NB4 (cell line): ENCODE measurements around the gene IRAK1BP1.
"Not testable (repeated sequence)": the region's sequence is repeated elsewhere in the genome, so short reads cannot be mapped to it uniquely, and the experiment has no call there.

Experiments used
- DNase-seq: peaks from one replicate; pipeline ENCODE4 v3.0.0; 2010; ENCODE audit warnings: low read depth
- H3K4me3 ChIP-seq: one replicate; pipeline ENCODE4 v1.5.1; 2011; ENCODE audit warnings: mild to moderate bottlenecking, low read depth, low read length, moderate library complexity
- MYC ChIP-seq: IDR thresholded peaks from 2 replicates; pipeline ENCODE4 v1.6.1; 2011; ENCODE audit warnings: low read depth, low read length
- POLR2A ChIP-seq: IDR thresholded peaks from 2 replicates; pipeline ENCODE4 v1.6.1; 2011; ENCODE audit warnings: mild to moderate bottlenecking; ENCODE audit not compliant: insufficient read length; ENCODE audit errors: extremely low read depth
- TF ChIP-seq, protein P1 (sequence below): IDR thresholded peaks from 2 replicates; pipeline ENCODE4 v1.6.1; 2011; ENCODE audit warnings: low read depth, low read length
- TF ChIP-seq, protein P2 (sequence below): IDR thresholded peaks from one replicate; pipeline ENCODE4 v1.5.1; 2012; ENCODE audit warnings: low read depth, low read length

The IRAK1BP1 gene

DNA sequence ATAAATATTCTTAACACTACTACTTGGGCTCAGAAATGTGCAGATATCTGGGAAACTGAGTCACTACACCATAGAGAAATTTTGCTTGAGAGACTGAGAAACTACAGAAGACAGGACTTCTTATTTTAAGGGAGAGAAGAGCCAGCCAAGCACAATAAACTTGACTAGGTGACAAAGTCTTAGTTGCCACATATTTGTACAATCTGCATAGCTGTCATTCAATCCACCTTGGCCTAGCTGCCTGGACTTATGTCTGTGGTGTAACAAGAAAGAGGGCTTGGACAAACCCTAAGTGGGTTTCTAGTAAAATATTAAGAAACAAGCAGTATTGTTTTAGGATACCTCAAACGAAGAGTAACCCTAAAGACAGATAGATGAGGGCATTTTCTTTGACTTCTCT, 21.8 kb upstream of the IRAK1BP1 start:
- no peak for TF ChIP-seq MYC
- TF ChIP-seq, protein P1, sequence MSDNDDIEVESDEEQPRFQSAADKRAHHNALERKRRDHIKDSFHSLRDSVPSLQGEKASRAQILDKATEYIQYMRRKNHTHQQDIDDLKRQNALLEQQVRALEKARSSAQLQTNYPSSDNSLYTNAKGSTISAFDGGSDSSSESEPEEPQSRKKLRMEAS = no peak
- TF ChIP-seq POLR2A = no peak
- TF ChIP-seq, protein P2, sequence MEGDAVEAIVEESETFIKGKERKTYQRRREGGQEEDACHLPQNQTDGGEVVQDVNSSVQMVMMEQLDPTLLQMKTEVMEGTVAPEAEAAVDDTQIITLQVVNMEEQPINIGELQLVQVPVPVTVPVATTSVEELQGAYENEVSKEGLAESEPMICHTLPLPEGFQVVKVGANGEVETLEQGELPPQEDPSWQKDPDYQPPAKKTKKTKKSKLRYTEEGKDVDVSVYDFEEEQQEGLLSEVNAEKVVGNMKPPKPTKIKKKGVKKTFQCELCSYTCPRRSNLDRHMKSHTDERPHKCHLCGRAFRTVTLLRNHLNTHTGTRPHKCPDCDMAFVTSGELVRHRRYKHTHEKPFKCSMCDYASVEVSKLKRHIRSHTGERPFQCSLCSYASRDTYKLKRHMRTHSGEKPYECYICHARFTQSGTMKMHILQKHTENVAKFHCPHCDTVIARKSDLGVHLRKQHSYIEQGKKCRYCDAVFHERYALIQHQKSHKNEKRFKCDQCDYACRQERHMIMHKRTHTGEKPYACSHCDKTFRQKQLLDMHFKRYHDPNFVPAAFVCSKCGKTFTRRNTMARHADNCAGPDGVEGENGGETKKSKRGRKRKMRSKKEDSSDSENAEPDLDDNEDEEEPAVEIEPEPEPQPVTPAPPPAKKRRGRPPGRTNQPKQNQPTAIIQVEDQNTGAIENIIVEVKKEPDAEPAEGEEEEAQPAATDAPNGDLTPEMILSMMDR = no peak
- no peak overlapping the region for H3K4me3 ChIP-seq
- DNase-seq = no peak

DNA sequence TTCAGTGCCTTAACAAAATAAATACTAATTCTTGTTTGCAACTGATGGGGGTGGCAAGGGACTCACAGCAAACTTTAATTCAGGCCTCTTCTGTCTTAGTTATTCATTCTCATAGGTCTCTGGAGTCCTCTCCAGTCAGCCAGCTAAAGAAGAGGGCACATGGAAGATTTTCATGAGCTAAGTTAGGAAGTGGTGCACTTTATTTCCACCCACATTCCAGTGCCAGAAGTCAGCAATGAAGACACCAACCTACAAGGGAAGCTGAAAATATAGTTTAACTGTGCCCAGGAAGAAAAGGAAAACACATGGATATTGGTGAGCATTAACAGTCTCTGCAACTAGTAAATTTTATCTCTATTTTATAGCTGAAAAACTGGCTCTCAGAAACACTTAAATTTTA, 16.7 kb upstream of the IRAK1BP1 start:
- TF ChIP-seq, protein P2 = no peak
- TF ChIP-seq POLR2A = no peak
- TF ChIP-seq MYC = no peak
- TF ChIP-seq, protein P1 = no peak
- no peak for DNase-seq
- no peak overlapping the region for H3K4me3 ChIP-seq

DNA sequence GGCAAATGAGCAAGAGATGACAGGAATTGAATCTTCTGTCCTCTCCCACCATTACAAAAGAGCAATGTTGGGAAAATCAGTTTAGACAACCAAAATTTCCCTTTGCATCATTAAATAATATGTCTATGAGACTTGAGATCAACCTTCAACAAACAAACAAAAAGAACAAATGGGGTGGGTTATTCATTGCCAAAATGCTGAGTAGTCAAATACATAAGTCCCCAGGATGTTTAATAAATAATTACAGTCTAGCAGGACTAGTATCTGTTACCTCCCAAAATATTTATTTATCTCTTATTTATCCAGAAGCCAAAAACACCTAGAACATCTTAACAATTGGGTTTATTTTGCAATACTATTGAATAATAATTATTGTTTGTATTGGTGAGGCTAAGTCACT, 16.2 kb upstream of the IRAK1BP1 start:
- DNase-seq = no peak
- H3K4me3 ChIP-seq = no peak overlapping the region
- TF ChIP-seq MYC (no peak), POLR2A (no peak)
- TF ChIP-seq, protein P1 = no peak
- TF ChIP-seq, protein P2 = no peak

DNA sequence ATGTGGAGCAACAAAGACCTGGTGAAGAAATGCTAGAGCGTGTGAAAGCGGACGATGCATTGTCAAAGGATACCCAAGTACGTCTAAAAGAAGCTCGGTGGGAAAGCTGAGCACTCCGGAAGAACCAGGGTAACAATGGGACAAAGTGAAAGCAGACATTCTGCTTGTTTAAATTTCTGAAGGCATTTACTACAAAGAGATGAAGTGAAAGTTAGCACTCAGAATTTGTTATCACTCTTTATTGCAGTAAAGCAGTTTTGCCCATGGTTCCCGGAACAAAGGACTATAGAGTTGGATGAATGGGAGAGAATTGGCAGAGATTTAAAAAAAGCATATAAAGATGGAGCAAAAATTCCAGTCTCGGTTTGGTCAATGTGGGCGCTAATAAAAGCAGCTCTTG, 12.8 kb upstream of the IRAK1BP1 start:
- H3K4me3 ChIP-seq = no peak overlapping the region
- no peak for DNase-seq
- TF ChIP-seq, protein P2 = no peak
- TF ChIP-seq MYC (no peak), POLR2A (no peak)
- TF ChIP-seq, protein P1 = no peak

DNA sequence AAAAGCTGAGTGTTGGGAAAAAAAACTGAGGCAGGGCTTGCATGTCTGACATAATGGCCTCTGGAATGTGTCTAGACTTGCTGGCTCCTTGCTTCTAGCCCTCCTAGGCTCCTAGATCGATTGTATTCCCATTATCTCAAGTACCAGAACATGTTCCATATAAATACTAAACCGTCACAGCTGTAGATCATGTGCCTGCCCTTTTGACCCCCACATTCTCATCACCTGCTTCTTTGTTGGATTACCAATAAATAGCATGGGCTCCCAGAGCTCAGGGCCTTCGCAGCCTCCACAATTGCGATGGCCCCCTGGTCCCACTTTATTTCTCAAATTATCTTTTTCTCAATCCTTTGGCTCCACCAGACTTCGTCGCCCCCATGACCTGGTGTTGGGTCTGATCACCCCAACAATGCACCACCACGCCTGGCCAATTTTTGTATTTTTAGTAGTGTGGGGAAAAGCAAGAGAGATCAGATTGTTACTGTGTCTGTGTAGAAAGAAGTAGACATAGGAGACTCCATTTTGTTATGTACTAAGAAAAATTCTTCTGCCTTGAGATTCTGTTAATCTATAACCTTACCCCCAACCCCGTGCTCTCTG, 8.9 kb upstream of the IRAK1BP1 start:
- H3K4me3 ChIP-seq, DNase-seq: not testable (repeated sequence)

DNA sequence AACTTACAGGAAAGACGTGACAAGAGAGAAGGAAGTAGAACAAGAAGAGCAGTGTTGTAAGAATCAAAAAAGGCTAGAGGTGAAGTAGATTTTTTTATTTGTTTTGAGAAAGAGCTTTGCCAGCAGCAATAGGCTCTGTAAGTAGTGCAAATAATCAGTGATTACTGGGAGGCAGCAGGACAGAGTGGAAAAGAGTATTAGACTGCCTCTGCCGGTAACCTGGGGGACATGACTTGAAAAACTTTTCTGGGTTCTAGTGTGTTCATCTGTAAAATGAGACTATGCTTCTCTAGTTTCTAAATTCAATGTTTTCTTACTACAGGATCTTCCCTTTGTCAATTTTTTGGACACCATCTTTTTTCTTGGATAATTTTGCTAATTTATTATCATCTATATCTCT, 5.8 kb upstream of the IRAK1BP1 start:
- no peak overlapping the region for H3K4me3 ChIP-seq
- TF ChIP-seq, protein P1 = no peak
- TF ChIP-seq MYC (no peak), POLR2A (no peak)
- TF ChIP-seq, protein P2 = no peak
- no peak for DNase-seq
